GM23338 (cell line): Measurements from ENCODE around the gene METRNL. TPM values are rescaled to one million over a fixed set of nuclear protein-coding genes. Genes with fewer than 3 reads are reported as not detected.

ENCODE experiments used
- ATAC-seq: fragments of 200-7000 bp; cut with Tn5 transposase; 3 replicates; pipeline ENCODE4 v1.9.1; 2020
- DNase-seq: peaks from one replicate; pipeline ENCODE4 v3.0.0-alpha.2; 2015; ENCODE audit warnings: low spot score
- H2AFZ ChIP-seq: fragments of 200-600 bp; sonication (generic); 2 replicates; pipeline ENCODE4 v1.8.0; 2016; ENCODE audit warnings: antibody characterized with exemption, mild to moderate bottlenecking, moderate library complexity
- H3F3A ChIP-seq: fragments of 200-600 bp; sonication (generic); replicated peaks from 2 replicates; pipeline ENCODE4 v1.8.0; 2017; ENCODE audit warnings: antibody characterized with exemption, mixed run types, low read depth
- H3K27ac ChIP-seq: fragments of 200-600 bp; sonication (generic); 2 replicates; pipeline ENCODE4 v1.6.1; 2016; ENCODE audit warnings: low read depth
- H3K27me3 ChIP-seq: fragments of 200-600 bp; sonication (generic); 2 replicates; pipeline ENCODE4 v1.8.0; 2016; ENCODE audit warnings: mild to moderate bottlenecking, mixed run types, moderate library complexity; ENCODE audit not compliant: insufficient read depth
- H3K36me3 ChIP-seq: fragments of 200-600 bp; sonication (generic); 2 replicates; pipeline ENCODE4 v1.8.0; 2016; ENCODE audit warnings: mild to moderate bottlenecking; ENCODE audit not compliant: insufficient read depth
- H3K4me1 ChIP-seq: fragments of 200-600 bp; sonication (generic); 2 replicates; pipeline ENCODE4 v1.8.0; 2016; ENCODE audit warnings: mild to moderate bottlenecking, moderate library complexity; ENCODE audit not compliant: insufficient read depth
- H3K4me2 ChIP-seq: fragments of 200-600 bp; sonication (generic); 2 replicates; pipeline ENCODE4 v1.7.1; 2017; ENCODE audit warnings: mixed run types
- H3K4me3 ChIP-seq: fragments of 200-600 bp; sonication (generic); 2 replicates; pipeline ENCODE4 v1.6.1; 2016; ENCODE audit warnings: mixed run types
- H3K79me2 ChIP-seq: fragments of 200-600 bp; sonication (generic); replicated peaks from 2 replicates; pipeline ENCODE4 v1.8.0; 2017; ENCODE audit warnings: mild to moderate bottlenecking; ENCODE audit not compliant: insufficient read depth
- H3K9me2 ChIP-seq: fragments of 200-600 bp; sonication (generic); 2 replicates; pipeline ENCODE4 v1.8.0; 2017; ENCODE audit not compliant: insufficient read depth
- H4K20me1 ChIP-seq: fragments of 200-600 bp; sonication (generic); replicated peaks from 2 replicates; pipeline ENCODE4 v1.8.0; 2017; ENCODE audit warnings: mild to moderate bottlenecking; ENCODE audit not compliant: insufficient read depth
- H3K27ac Mint-ChIP-seq: 2 replicates; pipeline ENCODE4 v1.8.0; 2020; ENCODE audit warnings: inconsistent platforms, mild to moderate bottlenecking, moderate library complexity, mixed read lengths
- H3K27me3 Mint-ChIP-seq: 3 replicates; pipeline ENCODE4 v1.8.0; 2022; ENCODE audit warnings: low read depth, mild to moderate bottlenecking, moderate library complexity, mixed read lengths, inconsistent platforms; ENCODE audit not compliant: insufficient read depth, poor library complexity
- H3K36me3 Mint-ChIP-seq: 3 replicates; pipeline ENCODE4 v1.8.0; 2021; ENCODE audit warnings: low read depth, mild to moderate bottlenecking, inconsistent platforms, moderate library complexity, mixed read lengths
- H3K4me1 Mint-ChIP-seq: 3 replicates; pipeline ENCODE4 v1.8.0; 2020; ENCODE audit warnings: mild to moderate bottlenecking, inconsistent platforms, mixed read lengths
- H3K4me3 Mint-ChIP-seq: 3 replicates; pipeline ENCODE4 v1.8.0; 2021; ENCODE audit warnings: moderate library complexity, mild to moderate bottlenecking, inconsistent platforms, mixed read lengths
- H3K9me3 Mint-ChIP-seq: 3 replicates; pipeline ENCODE4 v1.8.0; 2020; ENCODE audit warnings: moderate library complexity, mild to moderate bottlenecking, inconsistent platforms, mixed read lengths
- CTCF ChIP-seq, 2 experiments: fragments of 200-600 bp in 1 of 2; sonication (generic) in 1 of 2; conservative IDR thresholded peaks; 2 replicates each; pipeline versions ENCODE4 v1.5.1 to v1.6.1; 2016 to 2017; ENCODE audit warnings: antibody characterized with exemption in 2 of 2, low read depth in 2 of 2, mild to moderate bottlenecking in 2 of 2, moderate library complexity in 1 of 2
- EZH2 ChIP-seq: fragments of 200-600 bp; sonication (generic); IDR thresholded peaks from one replicate; pipeline ENCODE4 v1.8.0; 2017; ENCODE audit warnings: antibody characterized with exemption, mild to moderate bottlenecking, low read depth; ENCODE audit not compliant: unreplicated experiment
- NANOG ChIP-seq: IDR thresholded peaks from 2 replicates; pipeline ENCODE4 v1.6.1; 2016; ENCODE audit warnings: antibody characterized with exemption, borderline replicate concordance
- POLR2AphosphoS5 ChIP-seq: IDR thresholded peaks from 2 replicates; pipeline ENCODE4 v1.6.1; 2016; ENCODE audit warnings: antibody characterized with exemption, low read depth
- REST ChIP-seq: IDR thresholded peaks from one replicate; pipeline ENCODE4 v1.6.1; 2018; ENCODE audit warnings: antibody characterized with exemption; ENCODE audit not compliant: unreplicated experiment
- ZNF114 ChIP-seq: fragments of 250-450 bp; sonication (Bioruptor Pico); IDR thresholded peaks from 2 replicates; pipeline ENCODE4 v1.5.0; 2020; ENCODE audit warnings: mild to moderate bottlenecking, moderate library complexity
- ZNF331 ChIP-seq: fragments of 250-450 bp; sonication (Bioruptor Pico); IDR thresholded peaks from 2 replicates; pipeline ENCODE4 v1.5.0; 2020; ENCODE audit warnings: low read depth, mild to moderate bottlenecking, moderate library complexity
- polyA plus RNA-seq: library from polyadenylated mRNA; unstranded; fragments of >200 nt; fragmentation: Nextera tagmentation; extraction: Ambion mirVana; gene quantifications from 2 replicates; pipeline ENCODE4 v1.2.1, GENCODE V29; 2016
- total RNA-seq: library from RNA; depleted of rRNA; stranded (reverse); fragments of >200 nt; shearing (Covaris generic); gene quantifications from 2 replicates; pipeline ENCODE4 v1.2.3, GENCODE V29; 2014

METRNL gene
- total and polyA plus RNA-seq, 2 experiments from 2014 or later, result 12.2 to 20.2 TPM

GRCh38 chr17:83115832-83116231, 36.4 kb downstream of the METRNL start (continued):
- TF ChIP-seq CTCF (conservative IDR thresholded peaks at IDR 0.05; ENCODE audit: low read depth in 2 of 2) (no peak), POLR2AphosphoS5 (no peak), REST (no peak), ZNF114 (no peak)

- no peak overlapping the region for H3K27ac Mint-ChIP-seq
- H3K4me3 ChIP-seq, result no peak overlapping the region
- no peak overlapping the region for H2AFZ ChIP-seq
- no peaks in the 10 kb centered on the region for H3K27me3 ChIP-seq
- H3K27me3 Mint-ChIP-seq, result peaks cover 21% of the 10 kb centered on the region
- no peak overlapping the region for H3K27ac ChIP-seq
- H3K4me1 Mint-ChIP-seq, result peaks cover 18% of the 10 kb centered on the region
- no peak overlapping the region for H3K4me3 Mint-ChIP-seq
- DNase-seq (no peak), ATAC-seq (no peak)
- H3K79me2 ChIP-seq, result no peaks in the 10 kb centered on the region
- H3K4me2 ChIP-seq, result no peak overlapping the region
- H3K9me2 ChIP-seq, result no peaks in the 10 kb centered on the region
- peaks cover 2% of the 10 kb centered on the region; the same call in 2 of the 3 replicates for H3K9me3 Mint-ChIP-seq
- peaks cover 3% of the 10 kb centered on the region; the same call in 1 of the 3 replicates for H3K36me3 Mint-ChIP-seq
- H4K20me1 ChIP-seq, result no peaks in the 10 kb centered on the region
- H3K4me1 ChIP-seq, result no peaks in the 10 kb centered on the region; the same call in 1 of the 2 replicates
- no peaks in the 10 kb centered on the region; the same call in 1 of the 2 replicates for H3F3A ChIP-seq
- H3K36me3 ChIP-seq, result no peaks in the 10 kb centered on the region
- TF ChIP-seq NANOG (no peak), ZNF331 (CRISPR knock-in tag) (no peak), CTCF (conservative IDR thresholded peaks at IDR 0.05; ENCODE audit: low read depth in 2 of 2) (no peak), ZNF114 (no peak), REST (no peak), EZH2 (no peak)
Measured at GRCh38 chr17:83116311-83116771, 36.9 kb downstream of the METRNL start.
